Neural cell (in vitro differentiated cells): Measurements from ENCODE around the gene NDUFS2. TPM values are rescaled to one million over a fixed set of nuclear protein-coding genes. Genes with fewer than 3 reads are reported as not detected.

Experiments used
- H2AFZ ChIP-seq: fragments of 200-600, 300-800 bp; sonication (generic), shearing (Covaris generic); 2 replicates; pipeline ENCODE4 v1.6.0; 2014; ENCODE audit warnings: low read depth, mild to moderate bottlenecking, antibody characterized with exemption, low read length, moderate library complexity
- H3F3A ChIP-seq: fragments of 200-600 bp; shearing (Covaris generic); 2 replicates; pipeline ENCODE4 v1.6.1; 2016; ENCODE audit warnings: mild to moderate bottlenecking, moderate library complexity, mixed read lengths, antibody characterized with exemption, low read length; ENCODE audit not compliant: insufficient read depth, poor library complexity, severe bottlenecking
- H3K27ac ChIP-seq: fragments of 200-600, 300-800 bp; sonication (generic), shearing (Covaris generic); 2 replicates; pipeline ENCODE4 v1.5.1; 2014; ENCODE audit warnings: mild to moderate bottlenecking, low read length, moderate library complexity
- H3K27me3 ChIP-seq: fragments of 300-800, 200-600 bp; sonication (generic), shearing (Covaris generic); 2 replicates; pipeline ENCODE4 v1.6.0; 2014; ENCODE audit warnings: mild to moderate bottlenecking, low read depth, low read length, moderate library complexity; ENCODE audit not compliant: insufficient read depth
- H3K36me3 ChIP-seq: fragments of 300-800, 200-600 bp; sonication (generic), shearing (Covaris generic); 2 replicates; pipeline ENCODE4 v1.5.1; 2014; ENCODE audit warnings: mild to moderate bottlenecking, antibody characterized with exemption, low read length, moderate library complexity; ENCODE audit not compliant: insufficient read depth
- H3K4me2 ChIP-seq: fragments of 300-800, 200-600 bp; sonication (generic), shearing (Covaris generic); 2 replicates; pipeline ENCODE4 v1.6.0; 2014; ENCODE audit warnings: mild to moderate bottlenecking, low read length
- H3K4me3 ChIP-seq: fragments of 300-800, 200-600 bp; sonication (generic), shearing (Covaris generic); 2 replicates; pipeline ENCODE4 v1.5.1; 2014; ENCODE audit warnings: mild to moderate bottlenecking, low read length, moderate library complexity
- H3K79me2 ChIP-seq: fragments of 200-600 bp; shearing (Covaris generic); replicated peaks from 2 replicates; pipeline ENCODE4 v1.6.0; 2014; ENCODE audit warnings: mild to moderate bottlenecking, low read length, moderate library complexity; ENCODE audit not compliant: insufficient read depth
- H3K9ac ChIP-seq: fragments of 300-800, 200-600 bp; sonication (generic), shearing (Covaris generic); 2 replicates; pipeline ENCODE4 v1.6.1; 2016; ENCODE audit warnings: mild to moderate bottlenecking, low read length, mixed read lengths
- H3K9me2 ChIP-seq: fragments of 200-600 bp; shearing (Covaris generic); 2 replicates; pipeline ENCODE4 v1.6.1; 2016; ENCODE audit warnings: mild to moderate bottlenecking, low read length, mixed read lengths; ENCODE audit not compliant: insufficient read depth
- H3K9me3 ChIP-seq: fragments of 200-600, 300-800 bp; sonication (generic), shearing (Covaris generic); 2 replicates; pipeline ENCODE4 v1.6.1; 2016; ENCODE audit warnings: mild to moderate bottlenecking, mixed run types, low read length, moderate library complexity, mixed read lengths
- H4K20me1 ChIP-seq: fragments of 200-600 bp; shearing (Covaris generic); 2 replicates; pipeline ENCODE4 v1.6.1; 2016; ENCODE audit warnings: mild to moderate bottlenecking, mixed run types; ENCODE audit not compliant: insufficient read depth
- EP300 ChIP-seq: fragments of 450-650 bp; conservative IDR thresholded peaks from 2 replicates; pipeline ENCODE4 v1.6.1; 2014; ENCODE audit warnings: antibody characterized with exemption, mild to moderate bottlenecking, moderate library complexity; ENCODE audit not compliant: poor library complexity, severe bottlenecking
- EZH2 ChIP-seq: fragments of 200-600, 300-800 bp; shearing (Covaris generic), sonication (generic); IDR thresholded peaks from 2 replicates; pipeline ENCODE4 v1.6.1; 2014; ENCODE audit warnings: antibody characterized with exemption, low read length, borderline replicate concordance, mild to moderate bottlenecking; ENCODE audit not compliant: insufficient read depth, poor library complexity, severe bottlenecking
- MXI1 ChIP-seq: fragments of 450-650 bp; conservative IDR thresholded peaks from 2 replicates; pipeline ENCODE4 v1.6.1; 2014; ENCODE audit warnings: antibody characterized with exemption, mild to moderate bottlenecking; ENCODE audit not compliant: poor library complexity, severe bottlenecking
- POLR2AphosphoS5 ChIP-seq: IDR thresholded peaks from 2 replicates; pipeline ENCODE4 v1.6.1; 2012
- RAD21 ChIP-seq: fragments of 450-650 bp; conservative IDR thresholded peaks from 2 replicates; pipeline ENCODE4 v1.6.1; 2014; ENCODE audit warnings: antibody characterized with exemption, mild to moderate bottlenecking, moderate library complexity
- SMC3 ChIP-seq: fragments of 450-650 bp; conservative IDR thresholded peaks from 2 replicates; pipeline ENCODE4 v1.6.1; 2014; ENCODE audit warnings: antibody characterized with exemption, mild to moderate bottlenecking, moderate library complexity; ENCODE audit not compliant: poor library complexity
- TAF1 ChIP-seq: IDR thresholded peaks from 2 replicates; pipeline ENCODE4 v1.6.1; 2012; ENCODE audit warnings: low read depth
- polyA plus RNA-seq: library from polyadenylated mRNA; depleted of rRNA; stranded (reverse); fragments of >200 nt; gene quantifications from 2 replicates; pipeline ENCODE4 v1.2.3, GENCODE V29; 2014
- TF ChIP-seq, protein P1 (sequence below): IDR thresholded peaks from 2 replicates; pipeline ENCODE4 v1.6.1; 2012; ENCODE audit warnings: borderline replicate concordance
- TF ChIP-seq, protein P2 (sequence below): fragments of 450-650 bp; IDR thresholded peaks from 2 replicates; pipeline ENCODE4 v1.5.1; 2014; ENCODE audit warnings: antibody characterized with exemption, mild to moderate bottlenecking, moderate library complexity; ENCODE audit not compliant: poor library complexity, severe bottlenecking

The NDUFS2 gene
- polyA plus RNA-seq, 1 donor from 2014 or later, result 166 TPM

DNA sequence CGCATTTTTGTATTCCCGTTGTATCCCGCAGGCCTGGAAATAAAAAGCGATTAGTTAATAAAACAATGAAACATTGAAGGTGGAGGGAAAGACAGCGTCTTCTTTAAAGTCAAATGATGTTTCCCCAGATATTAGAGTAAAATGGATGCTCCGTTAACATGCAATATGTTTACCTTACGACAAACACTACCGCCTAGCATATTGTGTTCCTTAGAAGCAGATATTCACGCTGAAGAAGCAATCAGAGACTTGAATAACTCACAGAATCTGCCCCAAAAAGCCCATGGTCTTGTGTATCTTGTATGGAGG lies 24.3 kb upstream of the NDUFS2 start:
- no peaks in the 10 kb centered on the region for H3K36me3 ChIP-seq
- H3K4me2 ChIP-seq, result peak overlapping the region; percentile 49
- peak overlapping the region; percentile 78 for H3K4me3 ChIP-seq
- H3K79me2 ChIP-seq, result peaks cover 6% of the 10 kb centered on the region
- H3K27ac ChIP-seq, result peak overlapping the region; percentile 63
- peak overlapping the region; percentile 54 for H2AFZ ChIP-seq
- no peaks in the 10 kb centered on the region for H3K9me3 ChIP-seq
- H3K27me3 ChIP-seq, result no peaks in the 10 kb centered on the region
- peak overlapping the region; percentile 81 for H3K9ac ChIP-seq
- no peaks in the 10 kb centered on the region for H3K9me2 ChIP-seq
- H4K20me1 ChIP-seq, result no peaks in the 10 kb centered on the region
- no peaks in the 10 kb centered on the region for H3F3A ChIP-seq
- TF ChIP-seq EP300 (no peak), RAD21 (no peak), MXI1 (no peak), EZH2 (no peak), TAF1 (no peak), SMC3 (no peak), POLR2AphosphoS5 (no peak)
- TF ChIP-seq, protein P1, sequence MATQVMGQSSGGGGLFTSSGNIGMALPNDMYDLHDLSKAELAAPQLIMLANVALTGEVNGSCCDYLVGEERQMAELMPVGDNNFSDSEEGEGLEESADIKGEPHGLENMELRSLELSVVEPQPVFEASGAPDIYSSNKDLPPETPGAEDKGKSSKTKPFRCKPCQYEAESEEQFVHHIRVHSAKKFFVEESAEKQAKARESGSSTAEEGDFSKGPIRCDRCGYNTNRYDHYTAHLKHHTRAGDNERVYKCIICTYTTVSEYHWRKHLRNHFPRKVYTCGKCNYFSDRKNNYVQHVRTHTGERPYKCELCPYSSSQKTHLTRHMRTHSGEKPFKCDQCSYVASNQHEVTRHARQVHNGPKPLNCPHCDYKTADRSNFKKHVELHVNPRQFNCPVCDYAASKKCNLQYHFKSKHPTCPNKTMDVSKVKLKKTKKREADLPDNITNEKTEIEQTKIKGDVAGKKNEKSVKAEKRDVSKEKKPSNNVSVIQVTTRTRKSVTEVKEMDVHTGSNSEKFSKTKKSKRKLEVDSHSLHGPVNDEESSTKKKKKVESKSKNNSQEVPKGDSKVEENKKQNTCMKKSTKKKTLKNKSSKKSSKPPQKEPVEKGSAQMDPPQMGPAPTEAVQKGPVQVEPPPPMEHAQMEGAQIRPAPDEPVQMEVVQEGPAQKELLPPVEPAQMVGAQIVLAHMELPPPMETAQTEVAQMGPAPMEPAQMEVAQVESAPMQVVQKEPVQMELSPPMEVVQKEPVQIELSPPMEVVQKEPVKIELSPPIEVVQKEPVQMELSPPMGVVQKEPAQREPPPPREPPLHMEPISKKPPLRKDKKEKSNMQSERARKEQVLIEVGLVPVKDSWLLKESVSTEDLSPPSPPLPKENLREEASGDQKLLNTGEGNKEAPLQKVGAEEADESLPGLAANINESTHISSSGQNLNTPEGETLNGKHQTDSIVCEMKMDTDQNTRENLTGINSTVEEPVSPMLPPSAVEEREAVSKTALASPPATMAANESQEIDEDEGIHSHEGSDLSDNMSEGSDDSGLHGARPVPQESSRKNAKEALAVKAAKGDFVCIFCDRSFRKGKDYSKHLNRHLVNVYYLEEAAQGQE, result no peak
- TF ChIP-seq, protein P2, sequence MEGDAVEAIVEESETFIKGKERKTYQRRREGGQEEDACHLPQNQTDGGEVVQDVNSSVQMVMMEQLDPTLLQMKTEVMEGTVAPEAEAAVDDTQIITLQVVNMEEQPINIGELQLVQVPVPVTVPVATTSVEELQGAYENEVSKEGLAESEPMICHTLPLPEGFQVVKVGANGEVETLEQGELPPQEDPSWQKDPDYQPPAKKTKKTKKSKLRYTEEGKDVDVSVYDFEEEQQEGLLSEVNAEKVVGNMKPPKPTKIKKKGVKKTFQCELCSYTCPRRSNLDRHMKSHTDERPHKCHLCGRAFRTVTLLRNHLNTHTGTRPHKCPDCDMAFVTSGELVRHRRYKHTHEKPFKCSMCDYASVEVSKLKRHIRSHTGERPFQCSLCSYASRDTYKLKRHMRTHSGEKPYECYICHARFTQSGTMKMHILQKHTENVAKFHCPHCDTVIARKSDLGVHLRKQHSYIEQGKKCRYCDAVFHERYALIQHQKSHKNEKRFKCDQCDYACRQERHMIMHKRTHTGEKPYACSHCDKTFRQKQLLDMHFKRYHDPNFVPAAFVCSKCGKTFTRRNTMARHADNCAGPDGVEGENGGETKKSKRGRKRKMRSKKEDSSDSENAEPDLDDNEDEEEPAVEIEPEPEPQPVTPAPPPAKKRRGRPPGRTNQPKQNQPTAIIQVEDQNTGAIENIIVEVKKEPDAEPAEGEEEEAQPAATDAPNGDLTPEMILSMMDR, result no peak

DNA sequence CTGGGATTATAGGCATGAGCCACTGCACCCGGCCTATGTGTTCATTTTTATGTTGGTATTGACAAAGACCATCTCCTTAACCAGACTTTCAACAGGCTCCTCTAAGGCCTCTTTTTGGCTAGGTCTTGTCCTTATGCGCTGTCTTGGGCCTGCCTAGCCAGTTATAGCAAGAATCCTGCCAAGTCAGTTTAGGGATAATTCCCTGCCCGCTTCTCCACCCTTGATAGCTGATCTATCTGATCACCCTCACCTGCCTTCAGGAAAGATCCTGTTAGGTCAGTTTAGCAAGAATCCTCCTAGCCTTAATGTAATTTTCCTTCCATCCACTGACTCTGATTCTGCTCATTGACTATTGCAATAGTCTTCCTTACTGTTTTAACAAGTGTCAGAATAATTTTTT lies 22.5 kb upstream of the NDUFS2 start:
- TF ChIP-seq TAF1, result no peak
- no peak for TF ChIP-seq RAD21
- no peak for TF ChIP-seq EP300
- TF ChIP-seq, protein P2, result no peak
- TF ChIP-seq SMC3, result no peak
- TF ChIP-seq POLR2AphosphoS5, result no peak
- no peak for TF ChIP-seq MXI1
- TF ChIP-seq EZH2, result no peak
- TF ChIP-seq, protein P1, result no peak
- no peaks in the 10 kb centered on the region for H3K9me2 ChIP-seq
- H4K20me1 ChIP-seq, result no peaks in the 10 kb centered on the region
- H3K27me3 ChIP-seq, result no peaks in the 10 kb centered on the region
- no peak overlapping the region for H3K27ac ChIP-seq
- no peaks in the 10 kb centered on the region for H3K9me3 ChIP-seq
- H3K4me2 ChIP-seq, result no peak overlapping the region
- H3K9ac ChIP-seq, result no peak overlapping the region
- no peak overlapping the region for H3K4me3 ChIP-seq
- peaks cover 6% of the 10 kb centered on the region for H3K79me2 ChIP-seq
- no peaks in the 10 kb centered on the region for H3K36me3 ChIP-seq
- no peak overlapping the region for H2AFZ ChIP-seq
- no peaks in the 10 kb centered on the region for H3F3A ChIP-seq
